HG02884 (cell line): ENCODE data around the gene ADGB.

Experiments
- ATAC-seq: cut with Tn5 transposase; IDR thresholded peaks from one replicate; pipeline ENCODE4 v1.9.1; 2021; ENCODE audit warnings: mild to moderate bottlenecking, moderate library complexity; ENCODE audit not compliant: unreplicated experiment

ADGB gene

GRCh38 chr6:146859795-146860495 lies 261.2 kb downstream of the ADGB start:
- no peak for ATAC-seq

GRCh38 chr6:146860583-146860982 lies 261.8 kb downstream of the ADGB start:
- no peak for ATAC-seq

GRCh38 chr6:146861029-146861563 lies 262.3 kb downstream of the ADGB start:
- ATAC-seq: no peak

- ATAC-seq: no peak
Measured at GRCh38 chr6:146861716-146862115, 262.9 kb downstream of the ADGB start.

- ATAC-seq: no peak
Measured at GRCh38 chr6:146862508-146862919, 263.7 kb downstream of the ADGB start.

- ATAC-seq: no peak
Measured at GRCh38 chr6:146864300-146864699, 265.5 kb downstream of the ADGB start.

GRCh38 chr6:146864885-146865284 lies 266.1 kb downstream of the ADGB start:
- no peak for ATAC-seq
